ENCODE measurements around the gene SCAI.

DNA sequence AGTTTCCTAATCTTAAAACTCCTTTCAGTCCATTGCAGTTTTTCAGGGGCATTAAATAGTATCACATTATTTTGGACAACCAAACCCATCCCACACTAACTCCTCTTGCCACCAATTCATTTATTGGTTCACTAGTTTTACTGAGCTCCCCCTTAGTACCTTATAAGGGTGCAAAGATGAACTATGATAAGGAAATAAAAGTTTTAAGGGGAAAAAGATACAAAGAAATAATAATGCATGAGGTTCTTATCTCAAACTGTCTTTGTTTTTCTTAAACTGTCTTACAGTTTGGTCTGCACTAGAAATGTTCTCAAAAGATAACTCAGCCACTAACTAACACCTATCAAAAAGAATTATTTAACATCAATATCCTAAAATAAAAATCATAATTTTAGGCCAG is 8.4 kb downstream of the SCAI start:
- TF ChIP-seq, protein P1, sequence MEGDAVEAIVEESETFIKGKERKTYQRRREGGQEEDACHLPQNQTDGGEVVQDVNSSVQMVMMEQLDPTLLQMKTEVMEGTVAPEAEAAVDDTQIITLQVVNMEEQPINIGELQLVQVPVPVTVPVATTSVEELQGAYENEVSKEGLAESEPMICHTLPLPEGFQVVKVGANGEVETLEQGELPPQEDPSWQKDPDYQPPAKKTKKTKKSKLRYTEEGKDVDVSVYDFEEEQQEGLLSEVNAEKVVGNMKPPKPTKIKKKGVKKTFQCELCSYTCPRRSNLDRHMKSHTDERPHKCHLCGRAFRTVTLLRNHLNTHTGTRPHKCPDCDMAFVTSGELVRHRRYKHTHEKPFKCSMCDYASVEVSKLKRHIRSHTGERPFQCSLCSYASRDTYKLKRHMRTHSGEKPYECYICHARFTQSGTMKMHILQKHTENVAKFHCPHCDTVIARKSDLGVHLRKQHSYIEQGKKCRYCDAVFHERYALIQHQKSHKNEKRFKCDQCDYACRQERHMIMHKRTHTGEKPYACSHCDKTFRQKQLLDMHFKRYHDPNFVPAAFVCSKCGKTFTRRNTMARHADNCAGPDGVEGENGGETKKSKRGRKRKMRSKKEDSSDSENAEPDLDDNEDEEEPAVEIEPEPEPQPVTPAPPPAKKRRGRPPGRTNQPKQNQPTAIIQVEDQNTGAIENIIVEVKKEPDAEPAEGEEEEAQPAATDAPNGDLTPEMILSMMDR (IDR thresholded peaks at IDR 0.05), result no peak
- no peak for TF ChIP-seq POLR2A (IDR thresholded peaks at IDR 0.05)
